Activated CD8-positive, alpha-beta memory T cell treated with anti-CD3 and anti-CD28 coated beads for 36 hours (primary cell): Measurements from ENCODE around the gene CTNNA3. TPM values are rescaled to one million over a fixed set of nuclear protein-coding genes. Genes with fewer than 3 reads are reported as not detected.
"Not testable (repeated sequence)": the region's sequence is repeated elsewhere in the genome, so short reads cannot be mapped to it uniquely, and the experiment has no call there.

ENCODE experiments used
- CTCF ChIA-PET: fragments of 350-600 bp; sonication (Branson Sonifier 250); formaldehyde crosslinking; loops from one replicate; lab custom pipeline; 2021; ENCODE audit warnings: antibody characterized with exemption; lab: Charles Lee
- POLR2A ChIA-PET: fragments of 350-600 bp; sonication (Branson Sonifier 250); formaldehyde crosslinking; loops from one replicate; lab custom pipeline; 2021; ENCODE audit warnings: antibody characterized with exemption; lab: Charles Lee
- total RNA-seq, 2 experiments: library from RNA; stranded (reverse); gene quantifications; one replicate each; pipeline ENCODE4 v1.2.3, GENCODE V29; 2021

Gene CTNNA3
- total RNA-seq, 2 experiments from 2014 or later = not detected

DNA sequence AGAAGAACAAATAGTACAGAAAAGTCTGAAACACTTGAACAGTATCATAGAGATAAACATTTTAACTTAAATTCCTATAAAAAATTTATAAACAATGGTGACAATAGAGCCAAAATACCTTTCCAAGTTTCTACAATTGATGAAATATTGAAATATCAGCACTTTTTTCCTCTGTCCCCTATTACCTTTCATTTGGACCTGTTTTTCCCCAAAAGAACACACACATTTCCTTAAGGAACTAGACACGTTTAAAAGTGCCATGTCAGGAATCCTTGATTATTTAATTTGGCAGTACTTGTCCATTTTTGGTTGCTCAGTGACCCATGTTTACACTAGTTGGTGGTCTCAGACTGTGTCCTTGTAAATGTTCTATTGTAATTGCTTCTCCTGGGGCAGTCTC lies 162.6 kb downstream of the CTNNA3 start:
- CTCF ChIA-PET = no interaction called here
- POLR2A ChIA-PET = no interaction called here

DNA sequence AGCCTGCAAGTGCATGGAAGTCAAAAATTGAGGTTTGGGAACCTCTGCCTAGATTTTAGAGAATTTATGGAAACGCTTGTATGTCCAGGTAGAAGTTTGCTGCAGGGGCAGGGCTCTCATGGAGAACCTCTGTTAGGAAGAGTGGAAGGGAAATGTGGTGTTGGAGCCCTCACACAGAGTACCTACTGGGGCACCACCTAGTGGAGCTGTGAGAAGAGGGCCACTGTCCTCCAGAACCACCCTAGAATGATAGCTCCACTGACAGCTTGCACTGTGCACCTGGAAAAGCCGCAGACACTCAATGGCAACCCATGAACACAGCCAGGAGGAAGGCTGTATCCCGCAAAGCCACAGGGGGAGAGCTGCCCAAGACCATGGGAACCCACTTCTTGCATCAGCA lies 165.0 kb downstream of the CTNNA3 start:
- CTCF ChIA-PET, POLR2A ChIA-PET: not testable (repeated sequence)

DNA sequence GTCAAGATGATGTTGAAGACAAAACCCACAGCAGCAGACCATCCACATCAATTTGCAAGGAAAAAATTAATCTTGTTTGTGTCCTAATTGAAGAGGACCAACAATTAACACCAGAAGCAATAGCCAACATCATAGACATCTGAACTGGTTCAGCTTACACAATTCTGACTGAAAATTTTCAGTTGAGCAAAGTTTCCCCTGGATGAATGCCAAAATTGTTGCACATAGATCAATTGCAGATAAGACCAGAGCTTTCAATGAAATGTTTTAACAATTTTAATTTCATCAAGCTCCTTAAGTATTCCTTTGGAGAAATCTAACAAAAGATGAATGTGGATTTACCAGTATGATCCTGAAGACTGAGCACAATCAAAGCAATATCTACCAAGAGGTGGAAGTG lies 168.6 kb downstream of the CTNNA3 start:
- CTCF ChIA-PET = no interaction called here
- POLR2A ChIA-PET = no interaction called here

DNA sequence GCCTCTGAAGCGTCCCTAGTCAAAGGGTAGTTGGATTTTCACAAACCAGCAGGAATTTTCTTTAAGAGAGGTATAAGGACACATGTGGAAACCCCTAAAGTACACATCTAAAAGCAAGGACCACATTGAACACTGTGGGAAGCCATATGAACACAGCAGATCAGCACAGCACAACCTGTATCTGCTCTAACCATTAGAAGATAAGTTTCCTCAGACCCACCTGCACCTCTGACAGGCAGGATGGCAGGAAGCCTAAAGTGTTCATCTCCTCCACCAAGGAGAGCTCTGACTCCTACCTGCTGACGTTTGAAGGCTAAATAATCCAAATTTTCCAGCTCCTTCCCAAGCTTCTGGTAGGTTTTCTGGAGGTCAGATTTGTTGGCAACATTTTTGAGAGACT lies 174.4 kb downstream of the CTNNA3 start:
- ChIA-PET CTCF (interaction anchor here (1.1 kb wide), 1 partner anchor 258 kb away, joined by 4 read pairs; no protein-coding TSS in a partner anchor), POLR2A (no interaction called here)

DNA sequence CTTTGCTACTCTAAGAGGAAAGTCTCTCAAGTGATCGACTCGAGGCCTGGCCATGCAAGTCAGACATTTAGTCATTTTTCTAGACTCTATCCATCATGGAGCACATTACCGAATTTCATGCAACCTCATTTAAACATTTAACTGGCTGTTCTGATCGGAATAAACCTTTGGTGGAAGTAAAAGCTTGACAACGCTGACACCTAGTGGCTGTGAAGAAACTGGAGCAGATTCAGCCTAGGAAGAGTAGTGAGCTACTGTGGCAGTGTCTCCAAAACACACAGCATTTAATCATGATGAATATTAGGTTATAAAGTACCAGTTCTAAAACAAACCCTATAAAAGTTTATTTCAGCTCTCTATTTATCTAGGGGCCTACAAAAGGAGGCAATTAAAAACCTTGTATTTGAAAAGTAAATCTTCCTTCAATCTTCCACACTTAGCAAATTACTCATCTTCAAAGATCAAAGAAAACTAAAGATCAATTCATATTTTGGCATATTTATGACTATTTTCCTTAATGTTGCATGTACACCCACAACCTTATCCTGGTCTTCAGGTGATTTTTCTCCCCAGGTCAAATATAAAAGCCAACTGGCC lies 175.0 kb downstream of the CTNNA3 start:
- CTCF ChIA-PET = interaction anchor here (1.1 kb wide), 1 partner anchor 259 kb away, joined by 4 read pairs; no protein-coding TSS in a partner anchor

DNA sequence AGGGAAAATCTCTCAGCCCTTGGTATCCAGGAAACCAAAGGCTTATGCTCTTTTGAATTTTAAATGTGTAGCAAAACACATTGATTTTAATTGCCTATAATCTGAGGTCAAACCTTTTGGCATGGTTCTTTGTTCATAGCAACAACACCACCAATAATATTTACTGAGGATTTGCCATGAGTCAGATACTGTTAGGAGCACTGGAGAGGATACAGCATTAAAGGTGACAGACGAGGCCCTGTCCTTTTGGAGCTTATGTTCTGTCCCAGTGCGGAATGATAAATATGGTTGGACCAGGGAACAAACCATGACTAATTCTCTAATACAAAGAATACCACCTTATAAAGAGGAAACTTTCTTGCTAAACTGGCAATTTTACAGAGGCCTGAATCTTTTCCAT lies 176.6 kb downstream of the CTNNA3 start:
- ChIA-PET POLR2A (no interaction called here), CTCF (no interaction called here)

More for the DNA sequence above, 175.0 kb downstream of the CTNNA3 start:
- POLR2A ChIA-PET = no interaction called here

DNA sequence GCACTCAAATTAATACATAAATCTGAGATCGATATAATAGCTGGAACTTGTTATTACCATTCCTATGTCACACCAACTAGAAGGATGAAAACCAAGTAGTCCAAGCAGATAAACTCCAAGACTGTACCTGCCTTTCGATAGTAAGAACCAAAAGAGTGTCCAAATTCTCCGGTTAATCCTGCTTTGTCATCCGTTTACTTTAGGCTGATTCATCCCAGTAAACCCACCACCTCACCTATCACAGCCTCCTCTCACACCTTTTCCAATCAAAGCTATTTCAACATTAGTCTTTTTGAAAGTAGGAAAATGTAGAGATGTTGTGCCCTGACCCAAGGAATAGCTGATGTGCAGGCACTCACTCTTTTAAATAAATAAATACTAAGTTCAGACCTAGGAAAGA lies 177.2 kb downstream of the CTNNA3 start:
- CTCF ChIA-PET = no interaction called here
- POLR2A ChIA-PET = no interaction called here

DNA sequence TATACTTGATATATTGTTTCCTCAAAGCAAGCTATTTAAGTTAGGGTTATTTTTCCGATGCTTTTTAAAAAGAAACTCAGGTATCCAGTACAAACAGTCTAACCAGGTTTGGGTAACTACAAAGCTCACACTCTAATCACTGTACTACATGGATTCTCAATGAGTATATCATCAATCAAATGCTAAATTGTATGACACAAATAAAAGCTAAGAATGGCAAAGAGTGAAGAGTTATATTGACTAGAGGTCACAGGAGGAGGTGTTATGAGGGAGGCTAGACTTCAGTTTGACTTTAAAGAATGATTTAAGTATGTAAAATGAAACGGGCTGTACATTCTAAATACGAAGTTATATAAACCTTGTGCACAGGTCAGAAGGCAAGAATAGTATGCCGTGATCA lies 178.0 kb downstream of the CTNNA3 start:
- POLR2A ChIA-PET = no interaction called here
- CTCF ChIA-PET = no interaction called here

DNA sequence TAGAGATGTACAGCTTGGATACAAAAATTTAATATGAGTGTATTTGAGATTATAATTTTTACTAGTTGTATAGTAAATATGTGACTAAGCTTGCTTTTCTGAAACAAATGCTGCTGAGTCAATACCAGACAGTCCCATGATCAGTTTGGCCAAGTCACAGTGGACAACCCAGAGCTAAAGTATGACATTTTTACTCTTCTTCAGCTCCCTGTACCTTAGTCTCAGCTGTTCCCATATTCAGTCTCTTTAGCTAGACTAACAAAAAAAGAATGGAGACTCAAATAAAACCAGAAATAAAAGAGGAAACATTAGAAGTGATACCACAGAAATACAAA lies 189.3 kb downstream of the CTNNA3 start:
- POLR2A ChIA-PET = no interaction called here
- CTCF ChIA-PET = no interaction called here

DNA sequence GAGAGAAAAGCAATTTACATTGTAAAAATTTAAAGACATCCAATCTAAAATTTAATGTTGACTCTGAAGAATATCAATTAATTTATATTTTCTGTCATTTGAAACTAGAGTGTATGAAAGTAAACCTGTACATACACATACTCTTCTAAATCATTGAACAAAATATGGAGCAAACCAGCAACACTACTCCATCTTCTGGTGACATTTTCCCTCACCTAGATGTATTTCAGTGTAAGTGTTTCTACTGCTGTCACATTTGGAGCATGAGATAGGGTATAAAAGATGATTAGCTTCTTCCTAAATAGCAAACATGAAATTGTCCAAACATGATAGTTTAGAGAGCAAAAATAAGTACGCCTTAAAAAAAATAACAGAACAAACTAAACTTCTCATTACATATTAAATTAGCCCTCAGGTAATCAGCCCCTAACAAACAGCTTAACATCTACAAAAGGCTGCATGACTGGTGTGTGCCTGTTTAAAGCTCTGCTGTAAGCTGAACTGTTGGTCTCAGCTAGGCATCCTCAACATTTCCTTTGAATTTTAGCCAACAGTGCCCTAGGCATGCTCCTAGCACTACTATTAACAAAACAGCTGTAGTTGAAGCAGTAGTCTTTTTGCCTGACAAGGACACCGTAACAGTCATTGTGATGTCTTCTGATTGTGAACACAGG lies 189.8 kb downstream of the CTNNA3 start:
- CTCF ChIA-PET = no interaction called here
- POLR2A ChIA-PET = no interaction called here

DNA sequence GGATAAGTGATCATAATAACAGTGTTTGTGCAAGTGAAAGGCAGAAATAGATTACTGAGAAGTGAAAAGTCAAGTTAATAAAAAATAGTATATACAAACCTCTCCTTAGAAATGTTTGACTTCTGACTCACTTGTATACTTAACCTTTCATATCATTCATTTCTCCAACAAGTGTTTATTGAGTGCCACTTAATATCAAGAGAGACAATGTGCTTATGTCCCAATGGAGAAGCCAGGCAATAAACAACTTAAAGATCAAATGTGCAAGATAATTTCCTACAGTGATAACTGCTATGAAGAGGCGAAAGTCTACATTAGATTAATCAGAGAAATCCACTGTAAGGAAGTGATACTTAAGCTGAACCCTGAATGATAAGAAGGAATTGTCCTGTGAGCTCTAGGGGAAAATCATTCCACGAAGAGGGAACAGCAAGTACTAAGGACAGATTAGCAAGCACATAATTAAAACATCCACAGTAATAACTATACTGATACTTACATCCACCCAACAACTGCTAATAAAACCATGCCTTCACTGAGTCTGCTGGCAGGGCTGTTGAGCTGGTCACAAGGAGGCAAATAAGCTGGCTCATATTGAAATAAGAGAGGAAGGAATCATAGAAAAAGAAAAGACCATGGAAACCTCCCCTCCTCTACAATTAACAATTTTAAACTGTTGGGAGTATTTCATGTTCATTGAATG lies 203.5 kb downstream of the CTNNA3 start:
- ChIA-PET POLR2A (no interaction called here), CTCF (no interaction called here)

DNA sequence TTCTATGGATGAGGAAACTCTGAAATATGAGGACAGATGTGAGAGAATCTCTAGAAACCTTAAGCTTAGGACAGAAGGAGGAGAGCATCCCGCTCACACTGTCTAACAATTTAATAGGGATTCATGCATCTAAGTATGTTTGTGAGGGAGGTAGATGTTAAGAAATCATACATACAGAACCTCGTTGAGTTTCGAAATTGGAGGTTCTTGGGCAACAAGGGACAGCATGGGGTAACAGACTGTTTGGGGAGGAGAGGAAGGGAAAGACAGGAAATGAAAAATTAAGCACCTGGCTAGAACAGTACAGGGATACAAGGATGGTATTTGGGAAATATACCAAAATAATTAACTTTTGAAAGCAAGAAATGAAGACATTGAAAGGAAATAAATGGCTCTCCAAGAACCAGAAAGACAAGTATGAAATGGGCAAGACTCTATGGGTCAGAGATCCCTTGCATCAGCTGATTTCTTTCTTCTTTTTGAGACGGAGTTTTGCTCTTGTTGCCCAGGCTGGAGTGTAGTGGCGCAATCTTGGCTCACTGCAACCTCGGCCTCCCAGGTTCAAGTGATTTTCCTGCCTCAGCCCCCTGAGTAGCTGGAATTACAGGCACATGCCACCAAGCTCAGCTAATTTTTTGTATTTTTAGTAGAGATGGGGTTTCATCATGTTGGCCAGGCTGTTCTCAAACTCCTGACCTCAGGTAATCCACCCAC lies 207.9 kb downstream of the CTNNA3 start:
- ChIA-PET POLR2A (no interaction called here), CTCF (no interaction called here)

DNA sequence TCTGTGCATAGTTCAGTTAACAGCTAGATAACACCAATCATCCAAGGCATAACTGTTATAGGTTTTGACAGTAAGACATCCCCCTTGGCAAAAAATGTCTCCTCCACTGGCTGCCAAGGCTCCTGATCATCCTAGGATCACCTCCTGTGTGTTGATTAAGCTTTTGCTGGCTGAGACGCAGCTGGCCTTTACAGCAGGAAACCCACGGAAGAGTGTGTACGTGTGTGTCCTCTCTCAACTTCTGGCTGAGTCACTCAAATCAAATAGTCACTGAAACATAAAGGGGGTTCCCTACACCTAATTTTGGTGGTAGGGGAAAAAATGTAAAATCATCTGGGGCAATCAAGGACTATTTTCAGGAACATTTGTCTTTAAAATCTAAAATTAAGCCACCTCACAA lies 208.8 kb downstream of the CTNNA3 start:
- CTCF ChIA-PET = no interaction called here

DNA sequence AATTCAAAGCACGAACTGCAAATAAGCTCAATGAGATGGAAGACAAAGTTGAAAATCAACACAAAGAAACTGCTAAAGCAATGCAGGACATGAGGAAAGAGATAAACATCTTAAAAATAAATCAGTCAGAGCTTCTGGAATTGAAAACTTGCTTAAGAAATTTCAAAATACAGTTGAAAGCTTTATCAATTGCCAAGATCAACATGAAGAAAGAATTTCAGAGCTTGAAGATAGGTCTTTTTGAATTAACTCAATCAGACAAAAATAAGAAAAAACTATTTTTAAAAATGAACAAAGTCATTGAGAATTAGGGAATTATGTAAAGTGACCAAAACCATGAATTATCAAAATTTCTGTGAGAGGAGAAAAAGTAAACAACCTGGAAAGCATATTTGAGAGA lies 218.1 kb downstream of the CTNNA3 start:
- ChIA-PET POLR2A (no interaction called here), CTCF (no interaction called here)

More for the DNA sequence above, 208.8 kb downstream of the CTNNA3 start:
- POLR2A ChIA-PET = no interaction called here

DNA sequence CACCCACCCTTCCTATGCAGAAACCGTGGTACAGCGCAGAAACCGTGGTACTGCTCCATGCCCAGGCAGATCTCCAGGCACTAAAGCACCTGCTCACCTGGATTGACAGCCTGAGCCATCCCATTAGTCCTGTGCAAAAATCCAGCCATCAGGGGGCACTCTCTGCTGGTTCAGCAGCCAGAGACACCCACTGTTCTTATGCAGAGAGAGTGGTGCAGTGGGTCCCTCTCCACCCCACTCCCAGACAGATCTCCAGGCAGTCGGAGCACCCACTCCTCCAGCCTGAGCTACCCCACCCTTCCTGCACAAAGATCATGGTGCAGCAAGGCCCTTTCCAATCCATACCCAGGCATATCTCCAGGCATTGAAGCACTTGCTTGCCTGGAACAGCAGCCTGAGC lies 219.8 kb downstream of the CTNNA3 start:
- POLR2A ChIA-PET = no interaction called here
- CTCF ChIA-PET = no interaction called here

DNA sequence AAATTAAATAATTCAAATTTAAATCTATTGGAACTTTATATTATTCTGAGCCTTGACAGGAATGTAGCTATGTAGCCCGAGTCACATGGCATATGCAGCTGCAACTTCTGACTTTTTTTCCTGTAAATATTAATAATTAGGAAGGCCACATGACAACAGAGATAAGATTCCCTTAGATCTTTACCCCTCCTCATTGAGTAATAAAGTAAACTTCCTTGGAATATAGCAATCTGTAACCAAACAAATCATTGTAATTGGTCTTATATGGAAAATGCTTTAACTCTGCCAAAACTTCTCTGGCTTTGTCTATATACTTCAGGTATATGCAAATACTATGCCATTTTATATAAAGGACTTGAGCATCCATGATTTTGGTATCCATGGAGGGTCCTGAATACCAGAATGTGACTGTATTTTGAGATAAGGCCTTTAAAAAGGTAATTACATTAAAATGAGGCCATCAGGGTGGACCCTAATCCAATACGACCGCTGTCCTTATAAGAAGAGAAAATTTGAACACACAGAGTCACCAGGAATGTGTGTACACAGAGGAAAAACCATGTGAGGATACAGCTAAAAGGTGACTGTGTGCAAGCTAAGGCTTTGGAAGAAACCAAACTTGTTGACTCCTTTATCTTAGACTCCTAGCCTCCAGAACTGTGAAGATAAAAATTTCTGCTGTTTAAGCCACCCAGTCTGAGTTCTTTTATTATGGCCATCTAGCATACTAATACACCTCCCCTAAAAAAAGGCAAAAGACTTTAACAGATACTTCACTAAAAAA lies 222.0 kb downstream of the CTNNA3 start:
- POLR2A ChIA-PET = no interaction called here
- CTCF ChIA-PET = no interaction called here

DNA sequence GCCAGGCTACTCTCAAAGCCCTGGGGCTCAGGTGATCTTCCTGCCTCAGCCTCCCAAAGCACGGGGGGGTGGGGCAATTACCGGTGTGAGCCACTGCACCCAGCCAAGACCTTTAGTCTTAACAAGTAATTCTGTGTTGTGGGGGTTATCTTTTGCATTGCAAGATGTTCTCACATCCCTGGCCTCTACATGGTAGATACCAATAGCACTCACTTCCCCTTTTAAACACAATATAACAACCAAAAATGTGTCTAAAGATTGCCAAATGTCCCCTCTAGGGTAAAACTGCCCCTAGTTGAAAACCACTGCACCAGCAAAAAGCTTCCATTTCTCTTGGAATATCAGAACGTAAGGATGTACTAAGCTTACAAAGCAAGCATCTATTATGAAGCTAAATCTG lies 225.0 kb downstream of the CTNNA3 start:
- POLR2A ChIA-PET = no interaction called here
- CTCF ChIA-PET = no interaction called here

DNA sequence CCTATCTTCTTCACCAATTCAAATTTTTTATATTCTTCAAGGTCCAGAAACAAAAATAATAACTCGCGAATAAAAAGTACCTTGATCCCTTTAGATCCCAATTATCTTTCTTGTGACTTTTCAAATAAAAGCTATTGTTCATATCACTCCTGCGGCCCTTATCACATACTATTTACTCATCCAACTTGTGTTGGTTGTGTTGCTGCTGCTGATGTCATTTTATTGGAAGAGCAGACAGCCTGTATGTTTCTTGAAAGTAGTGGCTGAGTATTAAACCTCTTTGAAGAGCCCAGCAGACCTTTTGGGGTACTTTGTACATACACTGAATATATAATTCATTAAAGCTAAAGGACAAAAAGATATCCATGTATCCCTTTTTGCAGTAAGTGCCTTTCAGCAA lies 231.7 kb downstream of the CTNNA3 start:
- CTCF ChIA-PET = no interaction called here
- POLR2A ChIA-PET = no interaction called here

DNA sequence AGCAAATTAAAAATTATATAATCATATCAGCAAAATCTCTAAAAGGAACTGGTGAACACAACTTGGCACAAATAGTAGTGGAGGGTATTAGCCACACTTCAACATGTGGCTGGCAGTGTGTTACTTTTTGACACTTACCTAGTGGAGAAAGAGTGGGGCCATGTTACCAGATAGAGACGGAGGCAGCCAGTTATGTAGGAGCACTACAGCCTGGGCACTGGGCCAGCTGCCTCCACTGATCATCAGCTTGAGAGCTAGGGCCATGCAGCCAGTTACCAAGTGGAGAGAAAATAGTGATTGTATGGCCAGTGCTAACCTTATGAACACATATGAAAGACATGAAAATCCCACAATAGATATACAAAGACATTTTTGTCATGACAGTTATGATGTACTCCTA lies 243.1 kb downstream of the CTNNA3 start:
- POLR2A ChIA-PET = no interaction called here
- CTCF ChIA-PET = no interaction called here
